ENCODE data around the gene GCH1. TPM values are rescaled to one million over a fixed set of nuclear protein-coding genes. Genes with fewer than 3 reads are reported as not detected.
"Not testable (repeated sequence)": the region's sequence is repeated elsewhere in the genome, so short reads cannot be mapped to it uniquely, and the experiment has no call there.

GCH1 gene
- total and polyA plus RNA-seq, 4 donors = 7.2 to 44.9 (median 14.8) TPM

GRCh38 chr14:54916101-54916500 is 13.5 kb upstream of the GCH1 start:
- no peak for TF ChIP-seq CTCF (IDR thresholded peaks at IDR 0.05; ENCODE audit: control extremely low read depth, extremely low read depth)
- no peak overlapping the region for H3K9ac ChIP-seq (ENCODE audit: insufficient read depth in 1 of 2, low read length in 2 of 2)
- H3K27ac ChIP-seq (ENCODE audit: low read depth in 1 of 2, low read length in 1 of 2) = no peak overlapping the region
- no peaks in the 10 kb centered on the region for H3K27me3 ChIP-seq (ENCODE audit: control insufficient read depth in 3 of 3, insufficient read depth in 3 of 3, low read length in 2 of 3)
- no peak overlapping the region for H3K4me3 ChIP-seq
- ATAC-seq (ENCODE audit: insufficient read depth, low FRiP score) (no peak), DNase-seq (no peak)
- H3K36me3 ChIP-seq (ENCODE audit: control insufficient read depth in 4 of 4, insufficient read depth in 4 of 4, low read length in 4 of 4) = no peaks in the 10 kb centered on the region
- H3K9me3 ChIP-seq (ENCODE audit: control insufficient read depth in 4 of 4, insufficient read depth in 3 of 4, low read length in 3 of 4) = no peaks in the 10 kb centered on the region
- 94 to 98% methylated on average over 1 of the region's 1 CpG for WGBS, 2 donors
- H3K4me1 ChIP-seq (ENCODE audit: control insufficient read depth in 5 of 5, insufficient read depth in 5 of 5, low read length in 5 of 5) = no peaks in the 10 kb centered on the region

- no peaks in the 10 kb centered on the region for H3K36me3 ChIP-seq (ENCODE audit: control insufficient read depth in 4 of 4, insufficient read depth in 4 of 4, low read length in 4 of 4)
- ATAC-seq (ENCODE audit: insufficient read depth, low FRiP score) (no peak), DNase-seq (no peak)
- H3K4me1 ChIP-seq (ENCODE audit: control insufficient read depth in 5 of 5, insufficient read depth in 5 of 5, low read length in 5 of 5) = no peaks in the 10 kb centered on the region
- H3K27me3 ChIP-seq (ENCODE audit: control insufficient read depth in 3 of 3, insufficient read depth in 3 of 3, low read length in 2 of 3) = no peaks in the 10 kb centered on the region
- no peak overlapping the region for H3K4me3 ChIP-seq
- no peak overlapping the region for H3K27ac ChIP-seq (ENCODE audit: low read depth in 1 of 2, low read length in 1 of 2)
- no peak for TF ChIP-seq CTCF (IDR thresholded peaks at IDR 0.05; ENCODE audit: control extremely low read depth, extremely low read depth)
- no peaks in the 10 kb centered on the region for H3K9me3 ChIP-seq (ENCODE audit: control insufficient read depth in 4 of 4, insufficient read depth in 3 of 4, low read length in 3 of 4)
- H3K9ac ChIP-seq (ENCODE audit: insufficient read depth in 1 of 2, low read length in 2 of 2) = no peak overlapping the region
- 84 to 95% methylated on average over 5 of the region's 5 CpGs for WGBS, 2 donors
These were observed 7.4 kb upstream of the GCH1 start for GRCh38 chr14:54909817-54910558.

- 84 to 90% methylated on average over 4 of the region's 4 CpGs for WGBS, 2 donors
- not testable (repeated sequence) for H3K9ac ChIP-seq (ENCODE audit: insufficient read depth in 1 of 2, low read length in 2 of 2); DNase-seq; H3K27ac ChIP-seq (ENCODE audit: low read depth in 1 of 2, low read length in 1 of 2); H3K4me1 ChIP-seq (ENCODE audit: control insufficient read depth in 5 of 5, insufficient read depth in 5 of 5, low read length in 5 of 5); H3K36me3 ChIP-seq (ENCODE audit: control insufficient read depth in 4 of 4, insufficient read depth in 4 of 4, low read length in 4 of 4); ATAC-seq (ENCODE audit: insufficient read depth, low FRiP score); H3K27me3 ChIP-seq (ENCODE audit: control insufficient read depth in 3 of 3, insufficient read depth in 3 of 3, low read length in 2 of 3); H3K9me3 ChIP-seq (ENCODE audit: control insufficient read depth in 4 of 4, insufficient read depth in 3 of 4, low read length in 3 of 4); H3K4me3 ChIP-seq
These were observed 6.3 kb upstream of the GCH1 start for GRCh38 chr14:54908973-54909372.

- no peaks in the 10 kb centered on the region for H3K9me3 ChIP-seq (ENCODE audit: control insufficient read depth in 4 of 4, insufficient read depth in 3 of 4, low read length in 3 of 4)
- H3K27ac ChIP-seq (ENCODE audit: low read depth in 1 of 2, low read length in 1 of 2) = no peak overlapping the region
- no peak overlapping the region for H3K9ac ChIP-seq (ENCODE audit: insufficient read depth in 1 of 2, low read length in 2 of 2)
- ATAC-seq (ENCODE audit: insufficient read depth, low FRiP score) = no peak
- H3K36me3 ChIP-seq (ENCODE audit: control insufficient read depth in 4 of 4, insufficient read depth in 4 of 4, low read length in 4 of 4) = no peaks in the 10 kb centered on the region
- no peak overlapping the region for H3K4me3 ChIP-seq
- H3K27me3 ChIP-seq (ENCODE audit: control insufficient read depth in 3 of 3, insufficient read depth in 3 of 3, low read length in 2 of 3) = no peaks in the 10 kb centered on the region
- no peaks in the 10 kb centered on the region for H3K4me1 ChIP-seq (ENCODE audit: control insufficient read depth in 5 of 5, insufficient read depth in 5 of 5, low read length in 5 of 5)
- DNase-seq = no peak
- no peak for TF ChIP-seq CTCF (IDR thresholded peaks at IDR 0.05; ENCODE audit: control extremely low read depth, extremely low read depth)
- 59 to 68% methylated on average over 4 of the region's 4 CpGs for WGBS, 2 donors
These were observed 5.6 kb upstream of the GCH1 start for GRCh38 chr14:54908190-54908589.
